Trophoblast cell (in vitro differentiated cells and primary cell): ENCODE results near the gene C5orf63.

Experiments
- DNase-seq, 2 donors: peaks; one replicate each; pipeline ENCODE4 v3.0.0-alpha.2; 2016
- H2AFZ ChIP-seq: 2 replicates; pipeline ENCODE4 v1.6.1; 2013; ENCODE audit warnings: low read length, moderate library complexity, mild to moderate bottlenecking; ENCODE audit not compliant: insufficient read depth, poor library complexity
- H2AK5ac ChIP-seq: 2 replicates; pipeline ENCODE4 v1.6.1; 2013; ENCODE audit warnings: mild to moderate bottlenecking, low read length
- H2BK120ac ChIP-seq: 2 replicates; pipeline ENCODE4 v1.6.1; 2013; ENCODE audit warnings: low read length, mild to moderate bottlenecking, moderate library complexity; ENCODE audit not compliant: insufficient read depth, poor library complexity
- H2BK12ac ChIP-seq: 2 replicates; pipeline ENCODE4 v1.6.1; 2013; ENCODE audit warnings: mild to moderate bottlenecking, low read length, moderate library complexity
- H2BK5ac ChIP-seq: 2 replicates; pipeline ENCODE4 v1.6.1; 2013; ENCODE audit warnings: low read length, low read depth, moderate library complexity, mild to moderate bottlenecking; ENCODE audit not compliant: poor library complexity
- H3K14ac ChIP-seq: 2 replicates; pipeline ENCODE4 v1.6.1; 2013; ENCODE audit warnings: mild to moderate bottlenecking, low read length
- H3K18ac ChIP-seq: 2 replicates; pipeline ENCODE4 v1.6.1; 2013; ENCODE audit warnings: mild to moderate bottlenecking, low read length
- H3K23ac ChIP-seq: 2 replicates; pipeline ENCODE4 v1.6.1; 2013; ENCODE audit warnings: low read length
- H3K27ac ChIP-seq: 2 replicates; pipeline ENCODE4 v1.5.1; 2013; ENCODE audit warnings: low read depth, mild to moderate bottlenecking, inconsistent platforms, low read length, moderate library complexity
- H3K27me3 ChIP-seq: 2 replicates; pipeline ENCODE4 v1.6.1; 2013; ENCODE audit warnings: inconsistent platforms, mild to moderate bottlenecking, low read length, moderate library complexity; ENCODE audit not compliant: insufficient read depth
- H3K36me3 ChIP-seq, 2 experiments: 1 replicate in 1 of 2; 2 replicates in 1 of 2; pipeline ENCODE4 v1.6.1; 2013; ENCODE audit warnings: low read length in 2 of 2, mild to moderate bottlenecking in 2 of 2, moderate library complexity in 1 of 2; ENCODE audit not compliant: insufficient read depth in 2 of 2, control insufficient read depth in 1 of 2
- H3K4ac ChIP-seq: 2 replicates; pipeline ENCODE4 v1.6.1; 2013; ENCODE audit warnings: low read depth, mild to moderate bottlenecking, low read length, moderate library complexity
- H3K4me1 ChIP-seq, 2 experiments: 1 replicate in 1 of 2; 2 replicates in 1 of 2; pipeline ENCODE4 v1.6.1; 2013; ENCODE audit warnings: low read length in 2 of 2, mild to moderate bottlenecking in 2 of 2, moderate library complexity in 1 of 2; ENCODE audit not compliant: insufficient read depth in 2 of 2, control insufficient read depth in 1 of 2
- H3K4me2 ChIP-seq: 2 replicates; pipeline ENCODE4 v1.6.1; 2013; ENCODE audit warnings: inconsistent platforms, mild to moderate bottlenecking, low read length, moderate library complexity
- H3K4me3 ChIP-seq: 2 replicates; pipeline ENCODE4 v1.5.1; 2013; ENCODE audit warnings: mild to moderate bottlenecking, low read depth, low read length, inconsistent platforms
- H3K79me1 ChIP-seq: one replicate; pipeline ENCODE4 v1.6.1; 2013; ENCODE audit warnings: low read length
- H3K79me2 ChIP-seq: 2 replicates; pipeline ENCODE4 v1.6.1; 2013; ENCODE audit warnings: low read length, mild to moderate bottlenecking; ENCODE audit not compliant: control insufficient read depth, insufficient read depth, poor library complexity
- H3K9ac ChIP-seq: 2 replicates; pipeline ENCODE4 v1.6.1; 2013; ENCODE audit warnings: mild to moderate bottlenecking, low read length
- H3K9me3 ChIP-seq: 2 replicates; pipeline ENCODE4 v1.6.1; 2013; ENCODE audit warnings: low read depth, mild to moderate bottlenecking, control low read depth, inconsistent platforms, low read length; ENCODE audit not compliant: insufficient read depth
- H4K12ac ChIP-seq: 2 replicates; pipeline ENCODE4 v1.6.1; 2013; ENCODE audit warnings: low read depth, mild to moderate bottlenecking, low read length, moderate library complexity
- H4K8ac ChIP-seq: 2 replicates; pipeline ENCODE4 v1.6.1; 2013; ENCODE audit warnings: low read depth, mild to moderate bottlenecking, low read length, moderate library complexity
- H4K91ac ChIP-seq: one replicate; pipeline ENCODE4 v1.6.1; 2013; ENCODE audit warnings: low read depth, mild to moderate bottlenecking, low read length, moderate library complexity
- WGBS: extraction: QIAGEN DNeasy Blood & Tissue Kit; methylation state at CpG from one replicate; pipeline ENCODE4 v1.1.7; 2013; ENCODE audit warnings: missing lambda C conversion rate; ENCODE audit not compliant: insufficient read length, insufficient coverage; ENCODE audit errors: extremely low coverage; 5-methylcytosine and 5-hydroxymethylcytosine counted together

The C5orf63 gene

DNA sequence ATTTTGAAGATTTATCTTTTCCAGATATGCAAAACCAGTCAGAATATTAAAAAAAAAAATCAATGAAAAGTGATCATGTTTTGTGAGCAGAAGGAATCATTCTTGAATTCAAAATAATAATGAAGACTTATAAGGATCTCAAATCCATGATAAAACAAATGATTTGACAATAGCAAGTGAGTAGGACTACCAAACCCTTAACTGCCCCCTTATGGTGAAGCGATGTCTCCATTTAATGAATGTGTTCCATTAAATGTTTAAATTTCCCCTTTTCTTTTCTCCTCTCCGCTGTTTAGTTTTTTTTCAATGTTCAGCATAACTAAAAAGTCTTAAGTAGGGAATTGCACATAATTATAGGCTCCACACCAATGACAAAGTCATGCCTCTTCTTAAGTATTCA, 30.7 kb downstream of the C5orf63 start:
- Histone ChIP-seq H2AK5ac (no peak overlapping the region), H3K9ac (no peak overlapping the region), H3K79me1 (no peaks in the 10 kb centered on the region), H3K27ac (no peak overlapping the region), H4K8ac (no peak overlapping the region), H3K4me2 (no peak overlapping the region), H2AFZ (no peak overlapping the region), H4K12ac (no peak overlapping the region), H2BK12ac (no peak overlapping the region), H3K18ac (no peak overlapping the region), H2BK120ac (no peak overlapping the region), H2BK5ac (no peak overlapping the region), H3K9me3 (no peaks in the 10 kb centered on the region), H3K4me3 (no peak overlapping the region), H3K4ac (no peak overlapping the region), H3K14ac (no peak overlapping the region), H3K36me3 (no peaks in the 10 kb centered on the region), H3K79me2 (no peaks in the 10 kb centered on the region), H3K27me3 (no peaks in the 10 kb centered on the region), H3K4me1 (no peaks in the 10 kb centered on the region), H4K91ac (no peak overlapping the region), H3K23ac (no peak overlapping the region)
- DNase-seq = no peak
- WGBS = no CpG with 5 or more reads among the region's 2 CpGs

DNA sequence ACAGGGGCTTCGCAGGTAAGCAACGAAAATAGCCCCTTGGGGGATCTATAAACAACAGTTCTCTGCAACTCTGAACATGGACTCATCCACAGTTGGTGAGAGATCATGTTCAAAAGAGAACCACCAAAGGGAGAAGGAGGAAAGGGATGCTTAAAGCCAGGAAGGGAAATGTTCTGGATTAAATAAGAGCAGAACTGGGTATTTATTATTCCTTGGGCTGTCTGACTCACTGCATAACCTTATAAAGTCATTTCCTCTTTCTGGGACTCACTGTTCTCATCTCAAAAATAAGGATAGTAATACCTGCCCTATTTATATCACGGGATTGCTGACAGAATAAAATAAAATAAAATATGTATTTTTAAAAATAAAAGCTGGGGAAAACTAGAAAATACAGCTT, 31.7 kb downstream of the C5orf63 start:
- Histone ChIP-seq H3K23ac (no peak overlapping the region), H3K4me3 (no peak overlapping the region), H3K79me2 (no peaks in the 10 kb centered on the region), H3K9me3 (no peaks in the 10 kb centered on the region), H2AFZ (no peak overlapping the region), H3K9ac (no peak overlapping the region), H3K36me3 (no peaks in the 10 kb centered on the region), H2AK5ac (no peak overlapping the region), H4K91ac (no peak overlapping the region), H3K4me2 (no peak overlapping the region), H3K27ac (no peak overlapping the region), H3K18ac (no peak overlapping the region), H3K27me3 (no peaks in the 10 kb centered on the region), H2BK5ac (no peak overlapping the region), H3K4ac (no peak overlapping the region), H4K12ac (no peak overlapping the region), H3K4me1 (no peaks in the 10 kb centered on the region), H3K79me1 (no peaks in the 10 kb centered on the region), H4K8ac (no peak overlapping the region), H2BK120ac (no peak overlapping the region), H3K14ac (no peak overlapping the region), H2BK12ac (no peak overlapping the region)
- DNase-seq = no peak
- WGBS = no CpG with 5 or more reads among the region's 3 CpGs

DNA sequence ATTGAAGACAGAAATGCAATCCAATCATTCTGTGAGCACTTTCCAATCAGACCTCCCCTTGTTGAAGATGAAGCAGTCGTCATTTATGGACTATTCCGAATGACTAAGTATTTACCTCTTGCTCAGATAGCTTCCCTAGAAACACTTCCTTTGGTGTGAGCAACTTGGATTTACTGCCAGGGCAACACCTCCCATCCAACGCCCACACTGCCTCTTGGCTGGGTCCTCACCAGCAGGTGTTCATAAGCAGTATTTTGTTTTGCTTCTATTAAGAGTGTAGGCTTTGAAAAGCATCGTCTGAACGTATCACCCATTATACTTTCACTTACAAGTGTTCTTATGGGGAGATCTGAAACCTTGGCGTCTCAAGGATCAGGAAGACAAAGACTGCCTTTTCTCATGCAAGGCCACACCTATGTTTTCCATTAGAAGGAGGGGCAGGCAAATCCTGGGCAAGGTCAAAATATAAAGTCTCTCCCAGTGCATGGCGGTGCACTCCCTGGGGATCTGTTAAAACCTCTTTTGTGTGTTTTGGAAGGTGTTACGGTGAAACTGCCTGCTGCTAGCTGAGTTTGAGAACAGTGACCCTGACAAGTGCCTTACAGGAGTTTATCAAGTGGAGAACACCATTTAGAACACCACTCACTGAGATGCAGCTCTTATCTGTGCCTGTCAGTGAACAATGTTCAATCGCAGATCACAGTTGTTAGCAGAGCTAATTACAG, 32.3 kb downstream of the C5orf63 start:
- H3K36me3 ChIP-seq = no peaks in the 10 kb centered on the region
- H3K79me1 ChIP-seq = no peaks in the 10 kb centered on the region
- no peaks in the 10 kb centered on the region for H3K27me3 ChIP-seq
- no peak overlapping the region for H3K27ac ChIP-seq
- no peaks in the 10 kb centered on the region for H3K4me1 ChIP-seq
- no peak overlapping the region for H4K12ac ChIP-seq
- no peak overlapping the region for H4K8ac ChIP-seq
- no peak overlapping the region for H3K4me3 ChIP-seq
- no peak overlapping the region for H2BK120ac ChIP-seq
- DNase-seq = no peak
- H2BK5ac ChIP-seq = no peak overlapping the region
- H3K18ac ChIP-seq = no peak overlapping the region
- no peak overlapping the region for H3K14ac ChIP-seq
- H3K79me2 ChIP-seq = no peaks in the 10 kb centered on the region
- no peak overlapping the region for H4K91ac ChIP-seq
- H3K9ac ChIP-seq = no peak overlapping the region
- H2AK5ac ChIP-seq = no peak overlapping the region
- no peak overlapping the region for H2BK12ac ChIP-seq
- no peak overlapping the region for H3K23ac ChIP-seq
- H3K4ac ChIP-seq = no peak overlapping the region
- no peak overlapping the region for H3K4me2 ChIP-seq
- H2AFZ ChIP-seq = no peak overlapping the region
- no CpG with 5 or more reads among the region's 9 CpGs for WGBS
- H3K9me3 ChIP-seq = no peaks in the 10 kb centered on the region

DNA sequence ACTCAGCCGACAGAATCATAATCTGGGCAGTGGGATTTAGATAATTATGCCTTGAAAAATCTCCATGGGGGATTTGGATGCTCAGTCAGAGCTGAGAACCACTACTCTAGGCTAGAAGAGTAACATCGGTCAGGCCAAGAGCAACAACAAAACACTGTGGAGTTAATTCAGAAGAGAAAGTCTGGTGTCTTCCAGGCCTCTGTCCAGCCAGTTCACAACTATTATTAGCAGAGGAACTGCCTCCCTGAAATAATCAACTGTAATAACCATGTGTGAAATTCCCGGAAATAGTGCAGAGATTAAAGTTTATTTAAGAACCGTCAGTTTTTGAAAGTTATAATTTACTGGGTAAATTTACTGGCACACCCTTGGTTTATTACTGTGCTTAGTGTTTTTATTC, 34.8 kb downstream of the C5orf63 start:
- no peaks in the 10 kb centered on the region for H3K27me3 ChIP-seq
- no peak overlapping the region for H4K8ac ChIP-seq
- H3K4me1 ChIP-seq = no peaks in the 10 kb centered on the region
- no peak for DNase-seq
- no peak overlapping the region for H3K4me2 ChIP-seq
- no peak overlapping the region for H3K27ac ChIP-seq
- no peaks in the 10 kb centered on the region for H3K79me2 ChIP-seq
- no peak overlapping the region for H2BK12ac ChIP-seq
- no peaks in the 10 kb centered on the region for H3K36me3 ChIP-seq
- H3K4me3 ChIP-seq = no peak overlapping the region
- no peak overlapping the region for H2BK5ac ChIP-seq
- no peak overlapping the region for H3K18ac ChIP-seq
- no peak overlapping the region for H3K23ac ChIP-seq
- no peak overlapping the region for H2AK5ac ChIP-seq
- H3K79me1 ChIP-seq = no peaks in the 10 kb centered on the region
- no peak overlapping the region for H2BK120ac ChIP-seq
- H4K91ac ChIP-seq = no peak overlapping the region
- H3K14ac ChIP-seq = no peak overlapping the region
- no peaks in the 10 kb centered on the region for H3K9me3 ChIP-seq
- WGBS = no CpG with 5 or more reads among the region's 4 CpGs
- H3K4ac ChIP-seq = no peak overlapping the region
- no peak overlapping the region for H3K9ac ChIP-seq
- H2AFZ ChIP-seq = no peak overlapping the region
- H4K12ac ChIP-seq = no peak overlapping the region
